Measurements from ENCODE around the gene MGAT3.

MGAT3 gene

GRCh38 chr22:39462443-39463221 lies 5.8 kb downstream of the MGAT3 start:
- TF ChIP-seq CTCF (conservative IDR thresholded peaks at IDR 0.05) (no peak), ZFX (IDR thresholded peaks at IDR 0.05) (no peak)
- no peak overlapping the region for H3K27ac ChIP-seq

- no peak overlapping the region for H3K27ac ChIP-seq
- TF ChIP-seq CTCF (conservative IDR thresholded peaks at IDR 0.05) (no peak), ZFX (IDR thresholded peaks at IDR 0.05) (no peak)
Measured at GRCh38 chr22:39463277-39463676, 6.5 kb downstream of the MGAT3 start.

GRCh38 chr22:39463931-39464390 lies 7.1 kb downstream of the MGAT3 start:
- TF ChIP-seq ZFX (IDR thresholded peaks at IDR 0.05) (no peak), CTCF (conservative IDR thresholded peaks at IDR 0.05) (no peak)
- no peak overlapping the region for H3K27ac ChIP-seq

GRCh38 chr22:39466228-39467006 lies 9.6 kb downstream of the MGAT3 start:
- H3K27ac ChIP-seq = no peak overlapping the region
- TF ChIP-seq CTCF (conservative IDR thresholded peaks at IDR 0.05) = no peak
- no peak for TF ChIP-seq ZFX (IDR thresholded peaks at IDR 0.05)

GRCh38 chr22:39467390-39467895 lies 10.6 kb downstream of the MGAT3 start:
- no peak overlapping the region for H3K27ac ChIP-seq
- TF ChIP-seq ZFX (IDR thresholded peaks at IDR 0.05) (no peak), CTCF (conservative IDR thresholded peaks at IDR 0.05) (no peak)

- no peak overlapping the region for H3K27ac ChIP-seq
- no peak for TF ChIP-seq ZFX (IDR thresholded peaks at IDR 0.05)
- no peak for TF ChIP-seq CTCF (conservative IDR thresholded peaks at IDR 0.05)
Measured at GRCh38 chr22:39468487-39469325, 11.9 kb downstream of the MGAT3 start.

Measured in C4-2B (cell line).